ENCODE data around the gene ACVR1C.

- TF ChIP-seq, protein P1, sequence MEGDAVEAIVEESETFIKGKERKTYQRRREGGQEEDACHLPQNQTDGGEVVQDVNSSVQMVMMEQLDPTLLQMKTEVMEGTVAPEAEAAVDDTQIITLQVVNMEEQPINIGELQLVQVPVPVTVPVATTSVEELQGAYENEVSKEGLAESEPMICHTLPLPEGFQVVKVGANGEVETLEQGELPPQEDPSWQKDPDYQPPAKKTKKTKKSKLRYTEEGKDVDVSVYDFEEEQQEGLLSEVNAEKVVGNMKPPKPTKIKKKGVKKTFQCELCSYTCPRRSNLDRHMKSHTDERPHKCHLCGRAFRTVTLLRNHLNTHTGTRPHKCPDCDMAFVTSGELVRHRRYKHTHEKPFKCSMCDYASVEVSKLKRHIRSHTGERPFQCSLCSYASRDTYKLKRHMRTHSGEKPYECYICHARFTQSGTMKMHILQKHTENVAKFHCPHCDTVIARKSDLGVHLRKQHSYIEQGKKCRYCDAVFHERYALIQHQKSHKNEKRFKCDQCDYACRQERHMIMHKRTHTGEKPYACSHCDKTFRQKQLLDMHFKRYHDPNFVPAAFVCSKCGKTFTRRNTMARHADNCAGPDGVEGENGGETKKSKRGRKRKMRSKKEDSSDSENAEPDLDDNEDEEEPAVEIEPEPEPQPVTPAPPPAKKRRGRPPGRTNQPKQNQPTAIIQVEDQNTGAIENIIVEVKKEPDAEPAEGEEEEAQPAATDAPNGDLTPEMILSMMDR (conservative IDR thresholded peaks at IDR 0.05; ENCODE audit: low read length) = no peak
- TF ChIP-seq EZH2phosphoT487 (IDR thresholded peaks at IDR 0.05; ENCODE audit: borderline replicate concordance) = no peak
These were observed 105.1 kb downstream of the ACVR1C start for GRCh38 chr2:157523270-157524247.

All from Loucy (cell line).